ENCODE results near the gene MAPK11. TPM values are rescaled to one million over a fixed set of nuclear protein-coding genes. Genes with fewer than 3 reads are reported as not detected.
A peak's percentile ranks its signal among the peaks of the same experiment; 100 is the strongest.

Gene MAPK11
- total RNA-seq, 1 experiment from 2014 or later, result 6.4 TPM

DNA sequence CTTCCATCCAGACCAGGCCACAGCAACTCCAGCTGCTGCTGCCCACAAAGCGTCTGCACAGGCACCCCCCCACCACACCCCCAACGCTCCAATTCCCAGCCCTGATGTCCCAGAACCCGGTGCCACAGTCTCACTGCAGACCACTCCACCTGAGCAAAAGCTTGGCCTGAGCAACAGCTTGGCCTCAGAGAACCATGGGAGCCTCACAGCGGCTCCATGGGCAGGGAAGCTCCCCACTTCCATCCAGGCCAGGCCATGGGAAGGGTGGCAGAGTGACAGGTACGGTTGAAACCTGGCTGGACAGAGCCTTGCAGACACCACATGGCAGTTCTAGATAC is 24.1 kb upstream of the MAPK11 start:
- Histone ChIP-seq H3K4me3 (ENCODE audit: low read length) (no peak overlapping the region), H3K79me2 (ENCODE audit: low read length) (no peaks in the 10 kb centered on the region), H2AFZ (ENCODE audit: low read length) (no peak overlapping the region), H3K36me3 (ENCODE audit: insufficient read depth, low read length) (no peaks in the 10 kb centered on the region), H3K9me3 (ENCODE audit: low read length) (no peaks in the 10 kb centered on the region), H3K4me1 (ENCODE audit: low read length) (peaks cover 33% of the 10 kb centered on the region), H4K20me1 (ENCODE audit: insufficient read depth, low read depth, low read length) (peaks cover 30% of the 10 kb centered on the region; the same call in 1 of the 2 replicates), H3K9me2 (replicated peaks; ENCODE audit: insufficient read depth, low read length) (no peaks in the 10 kb centered on the region), H3K27me3 (ENCODE audit: low read length) (no peaks in the 10 kb centered on the region), H3K4me2 (ENCODE audit: low read depth, low read length, poor library complexity, severe bottlenecking) (peak overlapping the region; percentile 41), H3K27ac (ENCODE audit: low read length) (no peak overlapping the region), H3K9ac (ENCODE audit: low read length) (peak overlapping the region; percentile 24; the same call in 1 of the 2 replicates)
- no peak for DNase-seq

GRCh38 chr22:50293441-50294318 is 23.5 kb upstream of the MAPK11 start:
- DNase-seq, result peak; percentile 77

DNA sequence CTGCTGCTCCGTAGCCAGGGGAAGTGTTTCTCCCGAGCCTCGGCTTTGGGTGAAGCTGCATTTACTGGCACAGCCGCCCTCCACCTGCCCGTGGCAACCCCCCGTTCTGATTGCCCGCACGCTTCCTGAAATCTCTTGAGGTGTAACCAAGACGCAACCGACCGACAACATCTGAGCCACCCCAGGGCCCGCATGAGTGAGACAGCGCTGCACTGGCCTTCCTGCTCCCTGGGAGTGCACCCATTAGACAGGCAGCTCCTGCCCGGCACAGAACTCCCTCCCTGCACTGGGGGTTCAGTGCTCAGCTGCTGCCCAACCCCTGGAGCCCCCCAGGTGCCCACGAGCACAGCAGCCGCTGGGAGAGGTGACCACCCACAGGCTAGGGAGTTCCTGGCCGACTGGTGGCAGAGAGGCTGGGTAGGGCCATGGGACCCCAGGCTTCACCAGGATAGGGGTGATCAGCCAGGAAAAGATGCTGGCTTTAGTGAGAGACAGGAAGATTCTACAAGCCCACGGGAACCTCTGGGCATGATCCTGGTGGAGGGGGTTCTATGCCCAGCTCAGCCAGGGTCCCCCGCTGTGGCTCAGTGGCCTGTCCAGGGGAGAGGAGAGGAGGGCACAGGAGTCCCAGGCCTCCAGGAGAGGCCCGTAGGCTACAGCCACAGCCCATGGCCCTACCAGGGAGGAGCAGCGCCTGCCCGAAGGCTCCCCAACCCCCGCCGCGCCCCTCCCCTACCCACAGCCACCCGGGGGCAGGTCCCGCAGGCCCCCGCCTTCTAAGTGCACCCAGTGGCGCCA is 22.7 kb upstream of the MAPK11 start:
- Histone ChIP-seq H3K4me3 (ENCODE audit: low read length) (no peak overlapping the region), H3K27me3 (ENCODE audit: low read length) (no peaks in the 10 kb centered on the region), H4K20me1 (ENCODE audit: insufficient read depth, low read depth, low read length) (peaks cover 27% of the 10 kb centered on the region; the same call in 1 of the 2 replicates), H3K9me2 (replicated peaks; ENCODE audit: insufficient read depth, low read length) (no peaks in the 10 kb centered on the region), H3K9ac (ENCODE audit: low read length) (no peak overlapping the region), H3K4me2 (ENCODE audit: low read depth, low read length, poor library complexity, severe bottlenecking) (peak overlapping the region; percentile 20), H3K27ac (ENCODE audit: low read length) (no peak overlapping the region), H3K9me3 (ENCODE audit: low read length) (no peaks in the 10 kb centered on the region), H3K79me2 (ENCODE audit: low read length) (no peaks in the 10 kb centered on the region), H3K4me1 (ENCODE audit: low read length) (peaks cover 33% of the 10 kb centered on the region), H3K36me3 (ENCODE audit: insufficient read depth, low read length) (no peaks in the 10 kb centered on the region), H2AFZ (ENCODE audit: low read length) (no peak overlapping the region)
- peak; percentile 74 for DNase-seq

More at GRCh38 chr22:50293441-50294318, 23.5 kb upstream of the MAPK11 start:
- Histone ChIP-seq H3K4me3 (ENCODE audit: low read length) (no peak overlapping the region), H3K9me3 (ENCODE audit: low read length) (no peaks in the 10 kb centered on the region), H3K4me2 (ENCODE audit: low read depth, low read length, poor library complexity, severe bottlenecking) (peak overlapping the region; percentile 41), H3K79me2 (ENCODE audit: low read length) (no peaks in the 10 kb centered on the region), H3K9ac (ENCODE audit: low read length) (peak overlapping the region; percentile 24; the same call in 1 of the 2 replicates), H3K27me3 (ENCODE audit: low read length) (no peaks in the 10 kb centered on the region), H3K27ac (ENCODE audit: low read length) (no peak overlapping the region), H3K4me1 (ENCODE audit: low read length) (peaks cover 33% of the 10 kb centered on the region), H3K36me3 (ENCODE audit: insufficient read depth, low read length) (no peaks in the 10 kb centered on the region), H4K20me1 (ENCODE audit: insufficient read depth, low read depth, low read length) (peaks cover 30% of the 10 kb centered on the region; the same call in 1 of the 2 replicates), H2AFZ (ENCODE audit: low read length) (no peak overlapping the region), H3K9me2 (replicated peaks; ENCODE audit: insufficient read depth, low read length) (no peaks in the 10 kb centered on the region)

GRCh38 chr22:50289942-50290630 is 19.9 kb upstream of the MAPK11 start:
- H3K27me3 ChIP-seq (ENCODE audit: low read length), result no peaks in the 10 kb centered on the region
- H3K4me1 ChIP-seq (ENCODE audit: low read length), result peaks cover 30% of the 10 kb centered on the region
- no peak overlapping the region for H3K27ac ChIP-seq (ENCODE audit: low read length)
- H3K79me2 ChIP-seq (ENCODE audit: low read length), result no peaks in the 10 kb centered on the region
- no peak overlapping the region for H3K4me3 ChIP-seq (ENCODE audit: low read length)
- H3K9ac ChIP-seq (ENCODE audit: low read length), result no peak overlapping the region
- DNase-seq, result no peak
- H2AFZ ChIP-seq (ENCODE audit: low read length), result no peak overlapping the region
- H4K20me1 ChIP-seq (ENCODE audit: insufficient read depth, low read depth, low read length), result peaks cover 27% of the 10 kb centered on the region; the same call in 1 of the 2 replicates
- H3K9me2 ChIP-seq (replicated peaks; ENCODE audit: insufficient read depth, low read length), result no peaks in the 10 kb centered on the region
- no peak overlapping the region for H3K4me2 ChIP-seq (ENCODE audit: low read depth, low read length, poor library complexity, severe bottlenecking)
- H3K36me3 ChIP-seq (ENCODE audit: insufficient read depth, low read length), result no peaks in the 10 kb centered on the region
- no peaks in the 10 kb centered on the region for H3K9me3 ChIP-seq (ENCODE audit: low read length)

DNA sequence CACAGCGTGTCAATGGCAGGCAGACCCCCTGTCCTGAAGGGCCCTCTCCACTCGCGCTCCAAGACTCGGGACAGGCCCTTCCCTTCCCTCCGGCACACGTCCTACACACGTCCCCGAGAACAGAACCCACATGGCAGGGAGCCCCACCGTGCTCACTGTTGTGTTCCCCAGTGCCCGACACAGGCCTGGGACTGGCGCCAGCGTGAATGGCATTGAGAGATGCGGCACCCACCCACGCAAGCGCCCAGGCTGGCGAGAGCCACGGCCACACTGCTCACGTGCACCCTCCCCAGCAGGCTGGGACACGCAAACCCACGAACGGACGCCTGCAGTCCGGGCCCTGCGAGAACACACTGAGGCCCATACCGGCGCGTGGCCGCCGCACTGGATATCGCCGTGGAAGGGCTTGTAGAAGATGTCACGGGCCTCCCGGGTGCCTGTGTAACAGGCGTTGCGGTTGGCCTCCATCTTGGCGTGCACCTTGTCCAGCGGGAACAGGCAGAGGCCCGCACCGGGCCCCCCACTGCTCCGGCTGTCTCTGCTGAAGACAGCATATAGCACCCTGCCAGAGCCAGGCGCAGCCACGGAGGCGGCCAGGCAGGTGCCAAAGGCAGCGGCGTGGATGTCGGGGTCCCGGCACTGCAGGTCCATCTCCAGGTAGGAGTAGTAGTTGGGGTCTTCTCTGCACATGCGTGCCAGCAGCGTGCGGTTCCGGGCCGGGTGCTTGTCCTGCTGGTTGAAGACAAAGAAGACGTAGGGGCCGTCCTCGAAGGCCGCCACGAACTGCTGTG is 19.2 kb upstream of the MAPK11 start:
- DNase-seq, result no peak
- Histone ChIP-seq H3K9ac (ENCODE audit: low read length) (no peak overlapping the region), H3K9me2 (replicated peaks; ENCODE audit: insufficient read depth, low read length) (no peaks in the 10 kb centered on the region), H3K4me3 (ENCODE audit: low read length) (no peak overlapping the region), H3K4me2 (ENCODE audit: low read depth, low read length, poor library complexity, severe bottlenecking) (no peak overlapping the region), H4K20me1 (ENCODE audit: insufficient read depth, low read depth, low read length) (peaks cover 20% of the 10 kb centered on the region; the same call in 1 of the 2 replicates), H3K79me2 (ENCODE audit: low read length) (no peaks in the 10 kb centered on the region), H2AFZ (ENCODE audit: low read length) (no peak overlapping the region), H3K27me3 (ENCODE audit: low read length) (no peaks in the 10 kb centered on the region), H3K27ac (ENCODE audit: low read length) (no peak overlapping the region), H3K4me1 (ENCODE audit: low read length) (peaks cover 29% of the 10 kb centered on the region), H3K9me3 (ENCODE audit: low read length) (no peaks in the 10 kb centered on the region), H3K36me3 (ENCODE audit: insufficient read depth, low read length) (no peaks in the 10 kb centered on the region)

DNA sequence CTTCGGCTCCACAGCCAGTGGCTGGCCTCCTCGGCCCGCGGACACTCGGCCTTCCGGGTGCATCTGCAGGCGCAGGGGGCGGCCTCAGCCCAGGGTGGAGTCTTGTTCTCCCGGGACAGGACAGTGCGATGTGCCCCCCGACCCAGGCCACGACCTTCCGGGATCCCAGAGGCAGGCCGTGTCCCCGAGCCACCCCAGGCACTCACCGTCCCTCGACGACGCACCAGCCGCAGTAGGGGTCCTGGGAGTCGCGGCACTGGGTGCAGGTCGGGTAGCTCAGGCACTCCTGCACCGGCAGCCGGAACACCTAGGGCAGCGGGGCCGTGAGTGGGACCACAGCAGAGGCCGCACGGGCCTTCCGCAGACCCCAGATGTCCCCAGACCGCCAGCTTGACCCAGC is 17.6 kb upstream of the MAPK11 start:
- Histone ChIP-seq H3K4me2 (ENCODE audit: low read depth, low read length, poor library complexity, severe bottlenecking) (no peak overlapping the region), H2AFZ (ENCODE audit: low read length) (no peak overlapping the region), H3K27ac (ENCODE audit: low read length) (no peak overlapping the region), H3K9ac (ENCODE audit: low read length) (no peak overlapping the region), H3K36me3 (ENCODE audit: insufficient read depth, low read length) (no peaks in the 10 kb centered on the region), H3K4me3 (ENCODE audit: low read length) (no peak overlapping the region), H3K9me3 (ENCODE audit: low read length) (no peaks in the 10 kb centered on the region), H3K9me2 (replicated peaks; ENCODE audit: insufficient read depth, low read length) (no peaks in the 10 kb centered on the region), H4K20me1 (ENCODE audit: insufficient read depth, low read depth, low read length) (peaks cover 14% of the 10 kb centered on the region; the same call in 1 of the 2 replicates), H3K27me3 (ENCODE audit: low read length) (no peaks in the 10 kb centered on the region), H3K79me2 (ENCODE audit: low read length) (no peaks in the 10 kb centered on the region), H3K4me1 (ENCODE audit: low read length) (peaks cover 12% of the 10 kb centered on the region)
- no peak for DNase-seq

- H3K27ac ChIP-seq (ENCODE audit: low read length), result no peak overlapping the region
- H3K4me3 ChIP-seq (ENCODE audit: low read length), result no peak overlapping the region
- no peak overlapping the region for H2AFZ ChIP-seq (ENCODE audit: low read length)
- H3K79me2 ChIP-seq (ENCODE audit: low read length), result no peaks in the 10 kb centered on the region
- no peaks in the 10 kb centered on the region for H3K9me2 ChIP-seq (replicated peaks; ENCODE audit: insufficient read depth, low read length)
- H3K36me3 ChIP-seq (ENCODE audit: insufficient read depth, low read length), result no peaks in the 10 kb centered on the region
- H4K20me1 ChIP-seq (ENCODE audit: insufficient read depth, low read depth, low read length), result peaks cover 14% of the 10 kb centered on the region; the same call in 1 of the 2 replicates
- peaks cover 2% of the 10 kb centered on the region; the same call in 1 of the 2 replicates for H3K9me3 ChIP-seq (ENCODE audit: low read length)
- H3K4me1 ChIP-seq (ENCODE audit: low read length), result peaks cover 4% of the 10 kb centered on the region
- no peak for DNase-seq
- no peaks in the 10 kb centered on the region for H3K27me3 ChIP-seq (ENCODE audit: low read length)
- H3K4me2 ChIP-seq (ENCODE audit: low read depth, low read length, poor library complexity, severe bottlenecking), result no peak overlapping the region
- H3K9ac ChIP-seq (ENCODE audit: low read length), result no peak overlapping the region
These were observed 16.6 kb upstream of the MAPK11 start for GRCh38 chr22:50286701-50287318.

All from Karpas-422 (cell line).